ENCODE results near the gene CMTM1.

Gene CMTM1

GRCh38 chr16:66552286-66553177, 13.7 kb upstream of the CMTM1 start, which contains the start of gene CKLF:
Gene CKLF (plus strand): TSS chr16:66552576. CDS start chr16:66552716, 140 bp downstream.
- peak within 1 kb of the TSS; percentile 69 for H3K4me3 ChIP-seq (ENCODE audit: low read depth, low read length)
- TF ChIP-seq CTCF (IDR thresholded peaks at IDR 0.05; ENCODE audit: low read depth, low read length) = no peak
- in situ Hi-C loops (cut with HindIII; ENCODE audit: low sequenced_read_pairs) = no loop called here
- peak; percentile 90 for DNase-seq (ENCODE audit: low read depth, low spot score)

GRCh38 chr16:66553223-66553622, 13.0 kb upstream of the CMTM1 start:
- in situ Hi-C loops (cut with HindIII; ENCODE audit: low sequenced_read_pairs) = no loop called here
- H3K4me3 ChIP-seq (ENCODE audit: low read depth, low read length) = peak overlapping the region; percentile 69
- no peak for DNase-seq (ENCODE audit: low read depth, low spot score)
- TF ChIP-seq CTCF (IDR thresholded peaks at IDR 0.05; ENCODE audit: low read depth, low read length) = no peak

GRCh38 chr16:66554021-66554420, 12.2 kb upstream of the CMTM1 start:
- H3K4me3 ChIP-seq (ENCODE audit: low read depth, low read length) = no peak overlapping the region
- in situ Hi-C loops (cut with HindIII; ENCODE audit: low sequenced_read_pairs) = no loop called here
- TF ChIP-seq CTCF (IDR thresholded peaks at IDR 0.05; ENCODE audit: low read depth, low read length) = no peak
- DNase-seq (ENCODE audit: low read depth, low spot score) = no peak

GRCh38 chr16:66554495-66554894, 11.7 kb upstream of the CMTM1 start:
- in situ Hi-C loops (cut with HindIII; ENCODE audit: low sequenced_read_pairs) = no loop called here
- no peak for DNase-seq (ENCODE audit: low read depth, low spot score)
- H3K4me3 ChIP-seq (ENCODE audit: low read depth, low read length) = no peak overlapping the region
- no peak for TF ChIP-seq CTCF (IDR thresholded peaks at IDR 0.05; ENCODE audit: low read depth, low read length)

- in situ Hi-C loops (cut with HindIII; ENCODE audit: low sequenced_read_pairs) = no loop called here
- no peak for TF ChIP-seq CTCF (IDR thresholded peaks at IDR 0.05; ENCODE audit: low read depth, low read length)
- DNase-seq (ENCODE audit: low read depth, low spot score) = no peak
- no peak overlapping the region for H3K4me3 ChIP-seq (ENCODE audit: low read depth, low read length)
These were observed 6.1 kb upstream of the CMTM1 start for GRCh38 chr16:66560107-66560506.

- H3K4me3 ChIP-seq (ENCODE audit: low read depth, low read length) = no peak overlapping the region
- TF ChIP-seq CTCF (IDR thresholded peaks at IDR 0.05; ENCODE audit: low read depth, low read length) = no peak
- in situ Hi-C loops (cut with HindIII; ENCODE audit: low sequenced_read_pairs) = no loop called here
- DNase-seq (ENCODE audit: low read depth, low spot score) = no peak
These were observed 4.7 kb upstream of the CMTM1 start for GRCh38 chr16:66561381-66562080.

All from astrocyte of the spinal cord (primary cell).